Naive thymus-derived CD4-positive, alpha-beta T cell (primary cell): ENCODE measurements around the gene ARMC6. TPM values are rescaled to one million over a fixed set of nuclear protein-coding genes. Genes with fewer than 3 reads are reported as not detected.
A peak's percentile ranks its signal among the peaks of the same experiment; 100 is the strongest.

Source experiments
- ATAC-seq: fragments of 150-1000 bp; cut with Tn5 transposase; 2 replicates; pipeline ENCODE4 v1.10.0; 2021; ENCODE audit warnings: mild to moderate bottlenecking, moderate library complexity
- CTCF ChIA-PET: fragments of 350-600 bp; sonication (Branson Sonifier 250); formaldehyde crosslinking; loops from one replicate; lab custom pipeline; 2021; ENCODE audit warnings: antibody characterized with exemption; lab: Charles Lee
- POLR2A ChIA-PET: fragments of 350-600 bp; sonication (Branson Sonifier 250); formaldehyde crosslinking; loops from one replicate; lab custom pipeline; 2021; ENCODE audit warnings: antibody characterized with exemption, inconsistent platforms; lab: Charles Lee
- DNase-seq, 9 donors: peaks; one replicate each; pipeline versions ENCODE4 v3.0.0 to v3.0.0-alpha.2; 2020 to 2022; ENCODE audit warnings: mixed read lengths in 1 of 9
- H3K27ac ChIP-seq: one replicate; pipeline ENCODE4 v1.7.0; 2013; ENCODE audit warnings: mild to moderate bottlenecking, low read depth, low read length, moderate library complexity
- H3K27me3 ChIP-seq, 2 donors: one replicate each; pipeline ENCODE4 v1.7.0; 2013; ENCODE audit warnings: low read length in 2 of 2, mild to moderate bottlenecking in 2 of 2, moderate library complexity in 2 of 2; ENCODE audit not compliant: control insufficient read depth in 2 of 2, insufficient read depth in 2 of 2
- H3K36me3 ChIP-seq, 3 experiments: 1 replicate in 2 of 3; 2 replicates in 1 of 3; pipeline ENCODE4 v1.7.0; 2013; ENCODE audit warnings: low read length in 3 of 3, mild to moderate bottlenecking in 3 of 3, moderate library complexity in 1 of 3; ENCODE audit not compliant: insufficient read depth in 3 of 3, control insufficient read depth in 2 of 3
- H3K4me1 ChIP-seq, 2 donors: one replicate each; pipeline ENCODE4 v1.7.0; 2013; ENCODE audit warnings: low read length in 2 of 2, mild to moderate bottlenecking in 2 of 2, moderate library complexity in 1 of 2; ENCODE audit not compliant: control insufficient read depth in 2 of 2, insufficient read depth in 2 of 2
- H3K4me3 ChIP-seq: 2 replicates; pipeline ENCODE4 v1.7.0; 2013; ENCODE audit warnings: mild to moderate bottlenecking, low read length
- H3K9me3 ChIP-seq, 3 experiments: 1 replicate in 2 of 3; 2 replicates in 1 of 3; pipeline ENCODE4 v1.7.0; 2013; ENCODE audit warnings: low read length in 3 of 3; ENCODE audit not compliant: control insufficient read depth in 2 of 3
- H3K27ac Mint-ChIP-seq, 9 donors: one replicate each; pipeline ENCODE4 v1.8.0; 2020 to 2022; ENCODE audit warnings: mixed read lengths in 9 of 9, mild to moderate bottlenecking in 8 of 9, moderate library complexity in 5 of 9, inconsistent platforms in 2 of 9
- H3K27me3 Mint-ChIP-seq, 5 donors: one replicate each; pipeline ENCODE4 v1.8.0; 2021 to 2022; ENCODE audit warnings: mixed read lengths in 5 of 5, mild to moderate bottlenecking in 1 of 5
- H3K36me3 Mint-ChIP-seq, 5 donors: one replicate each; pipeline ENCODE4 v1.8.0; 2020 to 2022; ENCODE audit warnings: mixed read lengths in 5 of 5, mild to moderate bottlenecking in 3 of 5, inconsistent platforms in 1 of 5
- H3K4me1 Mint-ChIP-seq, 7 donors: one replicate each; pipeline ENCODE4 v1.8.0; 2020 to 2022; ENCODE audit warnings: mixed read lengths in 7 of 7, mild to moderate bottlenecking in 3 of 7, inconsistent platforms in 1 of 7
- H3K4me3 Mint-ChIP-seq, 10 donors: one replicate each; pipeline ENCODE4 v1.8.0; 2020 to 2022; ENCODE audit warnings: mild to moderate bottlenecking in 10 of 10, mixed read lengths in 10 of 10, moderate library complexity in 6 of 10, inconsistent platforms in 2 of 10
- H3K9me3 Mint-ChIP-seq, 11 donors: one replicate each; pipeline ENCODE4 v1.8.0; 2020 to 2022; ENCODE audit warnings: mixed read lengths in 11 of 11, mild to moderate bottlenecking in 4 of 11, inconsistent platforms in 1 of 11, moderate library complexity in 1 of 11
- intact Hi-C, 2 donors: fragments of 100-400 bp; cut with micrococcal nuclease; formaldehyde crosslinking; loops; one replicate each; pipeline ENCODE4 v1.15.1; 2023
- polyA plus RNA-seq, 2 donors: library from polyadenylated mRNA; unstranded; fragments of 300-500 nt; fragmentation: Illumina TruSeq; gene quantifications; one replicate each; pipeline ENCODE4 v1.2.3, GENCODE V29; 2021
- total RNA-seq, 6 experiments: library from RNA in 5 of 6; stranded (reverse) in 5 of 6; gene quantifications; 1 replicate in 5 of 6; 2 replicates in 1 of 6; pipeline ENCODE4 v1.2.3 and lab custom pipeline; 2021 to 2026

ARMC6 gene
- total and polyA plus RNA-seq, 7 experiments from 2014 or later = 14.0 to 41.9 (median 16.2) TPM

- Mint-ChIP-seq H3K36me3 (peaks cover 1 to 19% (median 4%) of the 10 kb centered on the region in 5 donors), H3K4me1 (peaks cover 0 to 24% (median 19%) of the 10 kb centered on the region in 7 donors), H3K9me3 (no peaks in the 10 kb centered on the region), H3K27me3 (no peaks in the 10 kb centered on the region), H3K27ac (peak overlapping the region in 2 of 9 donors; percentile 26 to 52), H3K4me3 (no peak overlapping the region)
- DNase-seq (no peak), ATAC-seq (no peak)
- CTCF ChIA-PET = no interaction called here
- Histone ChIP-seq H3K4me1 (peaks cover 0 to 5% of the 10 kb centered on the region in 2 donors), H3K36me3 (peaks cover 0 to 27% (median 3%) of the 10 kb centered on the region in 3 experiments), H3K9me3 (no peaks in the 10 kb centered on the region), H3K27me3 (no peaks in the 10 kb centered on the region), H3K4me3 (no peak overlapping the region), H3K27ac (no peak overlapping the region)
- POLR2A ChIA-PET = no interaction called here
- intact Hi-C loops = no loop called here
These were observed 48.3 kb downstream of the ARMC6 start for GRCh38 chr19:19081642-19082151.

- Mint-ChIP-seq H3K36me3 (peaks cover 0 to 15% (median 0%) of the 10 kb centered on the region in 5 donors), H3K9me3 (no peaks in the 10 kb centered on the region), H3K4me1 (peaks cover 0 to 22% (median 7%) of the 10 kb centered on the region in 7 donors), H3K27ac (peak overlapping the region in 1 of 9 donors; percentile 22), H3K4me3 (no peak overlapping the region), H3K27me3 (no peaks in the 10 kb centered on the region)
- H3K36me3 ChIP-seq = peaks cover 0 to 23% (median 3%) of the 10 kb centered on the region in 3 experiments
- ChIA-PET POLR2A (no interaction called here), CTCF (no interaction called here)
- H3K27me3 ChIP-seq = no peaks in the 10 kb centered on the region
- H3K4me1 ChIP-seq = peaks cover 0 to 5% of the 10 kb centered on the region in 2 donors
- intact Hi-C loops = no loop called here
- no peaks in the 10 kb centered on the region for H3K9me3 ChIP-seq
- no peak for DNase-seq
- H3K27ac ChIP-seq = no peak overlapping the region
- no peak for ATAC-seq
- no peak overlapping the region for H3K4me3 ChIP-seq
These were observed 50.2 kb downstream of the ARMC6 start for GRCh38 chr19:19083413-19084178.

- H3K27ac ChIP-seq = no peak overlapping the region
- ATAC-seq (no peak), DNase-seq (no peak)
- Mint-ChIP-seq H3K4me3 (no peak overlapping the region), H3K36me3 (peaks cover 0 to 7% (median 0%) of the 10 kb centered on the region in 5 donors), H3K27me3 (no peaks in the 10 kb centered on the region), H3K4me1 (peaks cover 0 to 11% (median 0%) of the 10 kb centered on the region in 7 donors), H3K9me3 (no peaks in the 10 kb centered on the region), H3K27ac (peak overlapping the region in 1 of 9 donors; percentile 90)
- POLR2A ChIA-PET = interaction anchor here (0.6 kb wide), 1 partner anchor 1614 kb away, joined by 3 read pairs; no protein-coding TSS in a partner anchor
- H3K9me3 ChIP-seq = no peaks in the 10 kb centered on the region
- peaks cover 0 to 13% (median 3%) of the 10 kb centered on the region in 3 experiments for H3K36me3 ChIP-seq
- H3K4me1 ChIP-seq = no peaks in the 10 kb centered on the region
- CTCF ChIA-PET = interaction anchor here (0.7 to 0.8 kb wide), 2 partner anchors 19 to 35 kb away, joined by 3 to 4 read pairs; no protein-coding TSS in a partner anchor
- no peak overlapping the region for H3K4me3 ChIP-seq
- no peaks in the 10 kb centered on the region for H3K27me3 ChIP-seq
- intact Hi-C loops = no loop called here
These were observed 54.3 kb downstream of the ARMC6 start for GRCh38 chr19:19087676-19088075.

- CTCF ChIA-PET = no interaction called here
- Histone ChIP-seq H3K4me1 (no peaks in the 10 kb centered on the region), H3K9me3 (no peaks in the 10 kb centered on the region), H3K4me3 (no peak overlapping the region), H3K36me3 (peaks cover 0 to 38% (median 0%) of the 10 kb centered on the region in 3 experiments), H3K27ac (no peak overlapping the region), H3K27me3 (no peaks in the 10 kb centered on the region)
- POLR2A ChIA-PET = no interaction called here
- peaks cover 0 to 2% (median 0%) of the 10 kb centered on the region in 7 donors for H3K4me1 Mint-ChIP-seq
- no peak for DNase-seq
- intact Hi-C loops = no loop called here
- H3K27me3 Mint-ChIP-seq = no peaks in the 10 kb centered on the region
- H3K9me3 Mint-ChIP-seq = no peaks in the 10 kb centered on the region
- no peak for ATAC-seq
- H3K4me3 Mint-ChIP-seq = no peak overlapping the region
- H3K36me3 Mint-ChIP-seq = peaks cover 0 to 14% (median 0%) of the 10 kb centered on the region in 5 donors
- peak overlapping the region in 1 of 9 donors; percentile 56 for H3K27ac Mint-ChIP-seq
These were observed 61.1 kb downstream of the ARMC6 start for GRCh38 chr19:19094513-19094912.

- Histone ChIP-seq H3K36me3 (peaks cover 0 to 42% (median 0%) of the 10 kb centered on the region in 3 experiments), H3K9me3 (no peaks in the 10 kb centered on the region)
These were observed 62.3 kb downstream of the ARMC6 start for GRCh38 chr19:19095691-19096090.

GRCh38 chr19:19096641-19097627 lies 63.5 kb downstream of the ARMC6 start:
- ATAC-seq (no peak), DNase-seq (no peak)
- Mint-ChIP-seq H3K9me3 (no peaks in the 10 kb centered on the region), H3K27me3 (no peaks in the 10 kb centered on the region), H3K27ac (no peak overlapping the region), H3K36me3 (peaks cover 0 to 14% (median 0%) of the 10 kb centered on the region in 5 donors), H3K4me3 (no peak overlapping the region), H3K4me1 (peaks cover 0 to 2% (median 0%) of the 10 kb centered on the region in 7 donors)
- H3K27me3 ChIP-seq = no peaks in the 10 kb centered on the region
- no peak overlapping the region for H3K27ac ChIP-seq
- H3K9me3 ChIP-seq = no peaks in the 10 kb centered on the region
- POLR2A ChIA-PET = no interaction called here
- H3K4me3 ChIP-seq = no peak overlapping the region
- H3K36me3 ChIP-seq = peaks cover 0 to 50% (median 0%) of the 10 kb centered on the region in 3 experiments
- intact Hi-C loops = no loop called here
- CTCF ChIA-PET = interaction anchor here (0.6 kb wide), 1 partner anchor 13 kb away, joined by 3 read pairs; no protein-coding TSS in a partner anchor
- H3K4me1 ChIP-seq = no peaks in the 10 kb centered on the region

More at GRCh38 chr19:19095691-19096090, 62.3 kb downstream of the ARMC6 start:
- Histone ChIP-seq H3K27ac (no peak overlapping the region), H3K4me1 (no peaks in the 10 kb centered on the region), H3K4me3 (no peak overlapping the region), H3K27me3 (no peaks in the 10 kb centered on the region)
- DNase-seq (no peak), ATAC-seq (no peak)
- no peaks in the 10 kb centered on the region for H3K27me3 Mint-ChIP-seq
- no peak overlapping the region for H3K4me3 Mint-ChIP-seq
- no peak overlapping the region for H3K27ac Mint-ChIP-seq
- H3K9me3 Mint-ChIP-seq = no peaks in the 10 kb centered on the region
- ChIA-PET POLR2A (no interaction called here), CTCF (no interaction called here)
- H3K4me1 Mint-ChIP-seq = peaks cover 0 to 4% (median 0%) of the 10 kb centered on the region in 7 donors
- intact Hi-C loops = no loop called here
- peaks cover 0 to 14% (median 0%) of the 10 kb centered on the region in 5 donors for H3K36me3 Mint-ChIP-seq
